ENCODE data around the gene MYORG.
"Not testable (repeated sequence)": the region's sequence is repeated elsewhere in the genome, so short reads cannot be mapped to it uniquely, and the experiment has no call there.

The MYORG gene

DNA sequence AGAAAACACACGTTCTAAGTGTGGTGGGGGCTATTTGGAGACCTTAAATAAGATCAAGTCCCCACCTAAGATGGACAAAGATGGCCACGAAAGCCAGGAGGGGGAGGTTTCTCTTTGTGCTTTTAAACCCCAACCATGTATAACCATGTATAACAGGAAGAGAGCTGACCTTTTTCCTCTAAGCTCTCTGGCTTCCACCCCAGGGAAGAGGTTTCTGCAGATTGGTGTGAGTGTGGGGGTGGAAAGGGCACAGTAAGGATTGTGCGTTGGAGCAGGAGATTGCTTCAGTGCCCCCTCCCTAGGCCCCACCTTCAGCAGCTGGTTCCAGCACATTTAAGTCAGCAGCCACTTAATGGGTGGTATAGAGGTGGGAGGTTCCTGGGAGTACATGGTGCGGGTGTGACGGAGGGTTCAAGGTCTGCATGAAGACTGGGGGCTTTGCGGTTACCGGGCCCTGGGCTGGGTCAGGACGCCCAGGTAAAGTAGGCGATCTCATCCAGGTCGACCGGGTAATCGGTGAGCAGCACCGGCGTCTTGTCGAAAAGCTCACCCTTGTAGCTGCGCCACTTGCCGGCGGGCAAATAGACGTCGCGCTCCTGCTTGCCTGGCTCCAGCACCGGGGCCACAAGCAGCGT is 6.2 kb downstream of the MYORG start:
- in situ Hi-C loops (cut with MboI; ENCODE audit: low sequenced_read_pairs) = no loop called here

DNA sequence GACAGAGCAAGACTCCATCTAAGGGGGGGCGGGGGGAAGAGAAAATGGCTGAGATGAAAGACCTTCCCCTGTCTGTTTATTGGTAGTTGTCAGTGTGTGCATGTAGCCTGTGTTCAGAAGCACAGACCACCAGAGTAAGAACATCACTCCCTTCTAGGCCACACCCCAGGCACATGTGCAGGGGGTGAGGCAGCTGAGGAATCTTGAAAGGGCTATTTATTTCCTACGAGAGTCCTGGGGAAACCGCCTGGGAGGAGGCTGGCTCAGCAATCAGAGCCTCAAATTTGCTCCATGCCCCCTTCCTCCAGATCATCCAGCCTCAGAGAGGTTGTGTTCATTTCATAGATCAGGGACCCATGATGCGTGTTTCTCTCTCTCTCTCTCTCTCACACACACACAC is 7.1 kb downstream of the MYORG start:
- in situ Hi-C loops (cut with MboI; ENCODE audit: low sequenced_read_pairs) = no loop called here

DNA sequence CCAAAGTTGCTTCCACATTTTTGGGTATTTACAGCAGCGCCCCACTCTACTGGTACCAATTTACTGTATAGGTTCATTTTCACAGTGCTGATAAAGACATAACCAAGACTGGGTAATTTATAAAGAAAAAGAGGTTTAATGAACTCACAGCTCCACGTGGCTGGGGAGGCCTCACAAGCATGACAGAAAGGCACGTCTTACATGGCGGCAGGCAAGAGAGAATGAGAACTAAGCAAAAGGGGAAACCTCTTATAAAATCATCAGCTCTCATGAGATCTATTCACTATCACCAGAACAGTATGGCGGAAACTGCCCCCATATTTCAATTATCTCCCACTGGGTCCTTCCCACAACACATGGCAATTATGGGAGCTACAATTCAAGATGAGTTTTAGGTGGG is 7.9 kb downstream of the MYORG start:
- in situ Hi-C loops (cut with MboI; ENCODE audit: low sequenced_read_pairs) = not testable (repeated sequence)

DNA sequence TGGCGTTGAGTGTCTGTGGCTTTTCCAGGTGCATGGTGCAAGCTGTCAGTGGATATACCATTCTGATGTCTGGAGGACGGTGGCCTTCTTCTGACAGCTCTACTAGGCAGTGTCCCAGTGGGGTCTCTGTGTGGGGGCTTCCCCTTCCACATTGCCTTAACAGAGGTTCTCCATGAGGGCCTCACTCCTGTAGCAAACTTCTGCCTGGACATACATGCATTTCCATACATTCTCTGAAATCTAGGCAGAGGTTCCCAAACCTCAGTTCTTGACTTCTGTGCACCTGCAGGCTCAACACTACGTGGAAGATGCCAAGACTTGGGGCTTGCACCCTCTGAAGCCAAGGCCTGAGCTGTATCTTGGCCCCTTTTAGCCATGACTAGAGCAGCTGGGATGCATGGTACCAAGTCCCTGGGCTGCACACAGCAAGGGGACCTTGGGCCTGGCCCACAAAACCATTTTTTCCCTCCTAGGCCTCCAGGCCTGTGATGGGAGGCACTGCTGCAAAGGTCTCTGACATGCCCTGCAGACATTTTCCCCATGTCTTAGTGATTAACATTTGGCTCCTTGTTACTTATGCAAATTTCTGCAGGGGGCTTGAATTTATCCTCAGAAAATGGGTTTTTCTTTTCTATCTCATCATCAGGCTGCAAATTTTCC is 8.8 kb downstream of the MYORG start:
- in situ Hi-C loops (cut with MboI; ENCODE audit: low sequenced_read_pairs) = not testable (repeated sequence)

DNA sequence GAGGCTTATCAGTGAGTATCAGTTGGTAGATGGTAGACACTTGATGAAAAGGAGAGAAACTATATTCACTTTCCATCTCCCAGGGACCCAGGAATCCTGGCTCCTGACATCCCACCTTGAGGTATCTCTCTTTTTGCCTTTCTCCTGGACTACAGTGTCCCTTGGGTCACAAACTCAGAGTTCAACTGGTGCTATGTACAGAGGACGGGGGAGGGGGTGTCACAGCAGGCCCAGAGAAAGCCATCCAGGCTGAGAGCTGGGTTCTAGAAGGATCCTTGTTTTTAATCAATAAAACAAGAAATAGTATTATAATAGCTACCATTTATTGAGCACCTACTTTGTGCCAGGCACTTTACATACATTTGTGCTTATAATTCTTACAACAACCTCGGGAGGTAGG is 10.3 kb downstream of the MYORG start:
- in situ Hi-C loops (cut with MboI; ENCODE audit: low sequenced_read_pairs) = no loop called here

DNA sequence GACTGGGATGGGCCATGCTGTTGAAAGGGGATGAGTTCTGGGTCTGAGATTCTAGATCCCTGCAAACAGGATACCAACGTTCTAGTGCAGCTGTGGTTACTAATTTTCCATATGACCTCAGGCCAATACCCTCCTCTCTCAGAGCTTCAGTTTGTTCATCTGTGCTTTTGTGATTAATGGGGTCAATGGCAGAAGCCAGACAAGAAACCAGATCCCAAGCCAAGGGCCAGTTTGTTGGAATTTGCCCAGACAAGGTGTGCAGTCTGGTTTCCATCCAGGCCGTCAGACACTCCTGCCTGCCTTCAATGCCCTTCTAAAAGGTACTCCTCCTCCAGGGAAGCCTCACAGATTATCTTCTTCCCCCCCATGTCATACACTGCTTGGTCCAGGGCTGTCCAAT is 11.4 kb downstream of the MYORG start:
- in situ Hi-C loops (cut with MboI; ENCODE audit: low sequenced_read_pairs) = no loop called here

DNA sequence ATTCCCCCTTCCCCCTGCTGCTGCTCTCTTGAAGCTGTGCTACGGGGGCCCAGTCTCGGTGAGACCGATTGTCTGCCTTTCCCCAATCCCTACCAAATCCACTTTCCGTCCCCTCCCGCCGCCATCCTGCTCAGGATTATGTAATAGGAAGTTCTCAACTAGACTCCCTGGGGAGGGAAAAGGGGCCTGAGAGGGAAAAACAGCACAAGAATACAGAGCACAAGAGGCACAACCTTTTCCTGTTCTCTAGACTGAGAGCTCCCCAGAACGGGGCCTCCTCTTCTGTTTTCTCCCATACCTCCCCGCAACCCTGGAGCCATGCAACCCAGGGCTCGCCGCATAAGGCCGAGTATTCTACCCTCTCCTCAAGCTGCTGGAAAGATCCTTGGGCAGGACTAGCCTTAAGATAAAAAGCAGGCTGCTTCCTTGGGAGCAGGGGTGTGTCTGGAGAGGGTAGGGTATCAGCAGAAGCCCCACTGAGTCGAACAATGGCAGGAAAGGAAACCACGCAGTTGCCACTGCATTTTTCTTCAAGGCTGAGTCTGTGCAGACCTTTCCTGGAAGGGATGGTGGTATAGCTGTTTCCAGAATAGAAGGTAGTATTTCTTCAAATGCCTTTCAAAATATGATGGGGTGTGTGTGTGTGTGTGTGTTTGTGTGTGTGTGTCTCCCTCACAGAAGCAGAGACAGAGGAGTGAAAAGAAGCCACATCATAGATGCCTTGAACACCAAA is 12.9 kb downstream of the MYORG start:
- in situ Hi-C loops (cut with MboI; ENCODE audit: low sequenced_read_pairs) = no loop called here

DNA sequence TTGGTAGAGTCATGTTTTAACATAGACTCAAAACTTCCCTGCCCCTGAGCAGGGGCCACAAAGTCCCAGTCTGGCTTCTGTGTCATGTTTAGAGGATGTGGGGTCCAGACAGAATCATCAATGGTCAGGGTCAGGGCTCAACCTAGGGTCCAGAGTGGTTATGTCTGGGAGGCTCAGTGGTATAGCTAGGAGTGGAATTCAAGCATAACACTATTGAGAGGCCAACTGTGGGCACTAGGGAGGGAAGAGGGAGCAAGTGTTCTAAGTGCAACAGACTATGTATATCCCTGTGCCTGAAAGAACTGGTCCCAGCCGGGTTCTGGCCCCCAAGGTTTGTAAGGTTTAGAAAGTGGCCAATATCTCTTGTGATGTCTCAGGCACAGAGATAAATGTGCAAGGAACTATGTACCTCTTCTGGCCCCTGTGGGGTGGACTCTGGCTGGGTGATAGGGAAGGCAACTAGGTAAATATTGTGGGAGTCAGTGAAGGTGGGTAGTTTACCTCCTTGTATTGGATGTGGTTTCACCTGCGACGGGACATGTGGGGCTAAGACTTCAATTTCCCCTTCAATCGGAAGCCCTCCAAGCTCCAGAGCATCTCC is 14.0 kb downstream of the MYORG start:
- in situ Hi-C loops (cut with MboI; ENCODE audit: low sequenced_read_pairs) = no loop called here

DNA sequence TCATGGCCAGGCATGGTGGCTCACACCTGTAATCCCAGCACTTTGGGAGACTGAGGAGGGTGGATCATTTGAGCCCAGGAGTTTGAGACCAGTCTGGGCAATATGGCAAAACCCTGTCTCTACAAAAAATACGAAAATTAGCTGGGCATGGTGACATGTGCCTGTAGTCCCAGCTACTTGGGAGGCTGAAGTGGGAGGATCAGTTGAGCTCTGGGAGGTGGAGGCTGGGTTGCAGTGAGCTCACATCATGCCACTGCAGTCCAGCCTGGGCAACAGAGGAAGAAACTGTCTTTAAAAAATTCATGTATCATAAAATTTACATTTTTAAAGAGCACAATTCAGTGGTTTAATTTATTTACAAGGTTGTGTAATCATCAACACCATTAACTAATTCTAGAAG is 23.7 kb downstream of the MYORG start:
- in situ Hi-C loops (cut with MboI; ENCODE audit: low sequenced_read_pairs) = not testable (repeated sequence)

DNA sequence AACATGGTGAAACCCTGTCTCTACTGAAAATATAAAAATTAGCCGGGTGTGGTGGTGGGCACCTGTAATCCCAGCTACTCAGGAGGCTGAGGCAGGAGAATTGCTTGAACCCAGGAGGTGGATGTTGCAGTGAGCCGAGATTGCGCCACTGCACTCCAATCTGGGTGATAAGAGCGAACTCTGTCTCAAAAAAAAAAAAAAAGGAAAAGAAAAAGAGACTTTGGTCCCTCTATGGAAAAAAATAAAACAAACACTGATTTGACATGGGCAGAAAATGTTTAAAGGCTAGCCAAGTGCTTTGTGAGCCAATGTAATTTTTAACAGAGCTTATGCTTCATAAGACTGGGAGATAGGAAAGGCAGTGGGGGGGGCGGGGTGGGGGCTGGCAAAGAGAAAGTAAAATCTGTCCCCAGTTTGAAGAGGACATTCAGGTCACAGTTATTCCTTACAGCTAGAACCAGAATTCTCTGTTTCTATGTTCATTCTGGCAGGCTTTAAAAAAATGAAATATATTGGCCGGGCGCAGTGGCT is 24.5 kb downstream of the MYORG start:
- in situ Hi-C loops (cut with MboI; ENCODE audit: low sequenced_read_pairs) = not testable (repeated sequence)

DNA sequence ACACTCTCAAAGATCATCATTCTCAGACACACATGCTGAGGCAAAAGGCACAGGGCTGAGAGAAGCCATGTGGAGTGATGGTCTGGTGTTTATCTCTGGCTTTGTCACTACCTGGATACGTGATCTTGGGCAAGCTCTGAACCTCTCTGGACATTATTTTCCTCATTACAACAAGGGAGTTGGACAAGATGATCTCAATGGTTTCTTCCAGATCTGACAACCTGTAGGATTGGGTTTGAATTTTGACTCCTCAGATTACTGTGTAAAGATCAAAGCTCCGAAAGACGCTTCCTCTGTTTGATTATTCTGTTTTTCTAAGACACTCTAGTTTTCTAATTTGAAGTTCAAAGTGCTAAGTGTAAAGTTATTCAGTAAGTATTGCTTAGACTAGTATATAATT is 27.4 kb downstream of the MYORG start:
- in situ Hi-C loops (cut with MboI; ENCODE audit: low sequenced_read_pairs) = no loop called here

DNA sequence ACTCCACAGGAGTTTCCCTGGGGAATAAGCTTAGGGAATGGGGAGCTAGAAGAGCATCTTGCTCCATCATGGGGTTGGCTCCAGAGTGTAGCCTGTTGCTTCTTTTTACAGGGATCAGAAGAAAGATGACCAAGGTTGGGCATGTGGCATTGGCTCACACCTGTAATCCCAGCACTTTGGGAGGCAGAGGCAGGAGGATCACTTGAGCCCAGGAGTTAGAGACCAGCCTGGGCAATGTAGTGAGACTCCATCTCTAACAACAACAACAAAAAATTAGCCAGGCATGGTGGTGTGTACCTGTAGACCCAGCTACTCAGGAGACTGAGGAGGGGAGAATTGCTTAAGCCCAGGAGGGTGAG is 28.9 kb downstream of the MYORG start:
- in situ Hi-C loops (cut with MboI; ENCODE audit: low sequenced_read_pairs) = no loop called here

DNA sequence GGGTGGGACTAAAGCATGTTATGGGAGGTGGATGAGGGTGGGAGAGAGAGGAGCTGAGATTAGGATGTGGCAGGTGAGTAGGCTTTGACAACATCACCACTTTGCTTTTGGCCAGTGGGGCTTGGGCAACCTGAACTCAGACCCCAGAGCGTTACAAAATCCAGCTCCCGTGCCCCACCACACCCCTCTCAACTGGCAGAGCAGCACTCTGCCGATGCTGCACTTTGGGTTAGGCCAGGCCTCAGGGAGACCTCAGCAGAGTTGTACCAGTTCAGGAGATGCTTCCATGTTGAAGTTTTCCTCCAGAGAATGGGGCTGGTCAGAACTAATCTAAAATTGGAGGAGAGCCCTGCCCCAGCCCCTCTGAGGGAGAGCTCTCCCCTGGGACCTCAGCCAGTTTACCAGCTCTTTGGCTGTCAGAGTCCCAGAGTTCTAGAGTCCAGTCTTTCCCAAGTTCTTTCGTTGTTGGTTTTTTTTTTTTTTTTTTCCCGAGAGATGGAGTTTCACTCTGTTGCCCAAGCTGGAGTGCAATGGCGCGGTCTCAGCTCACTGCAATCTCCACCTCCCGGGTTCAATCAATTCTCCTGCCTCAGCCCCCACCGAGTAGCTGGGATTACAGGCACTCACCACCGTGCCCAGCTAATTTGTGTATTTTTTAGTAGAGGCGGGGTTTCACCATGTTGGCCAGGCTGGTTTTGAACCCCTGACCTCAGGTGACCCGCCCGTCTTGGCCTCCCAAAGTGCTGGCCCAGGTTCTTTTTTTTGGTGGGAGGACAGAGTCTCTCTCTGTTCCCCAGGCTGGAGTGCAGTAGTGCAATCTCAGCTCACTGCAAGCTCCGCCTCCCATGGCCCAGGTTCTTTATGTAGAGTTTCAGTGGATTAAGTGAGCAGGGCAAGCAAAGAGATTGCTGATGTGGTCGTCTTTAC is 29.6 kb downstream of the MYORG start:
- in situ Hi-C loops (cut with MboI; ENCODE audit: low sequenced_read_pairs) = no loop called here

DNA sequence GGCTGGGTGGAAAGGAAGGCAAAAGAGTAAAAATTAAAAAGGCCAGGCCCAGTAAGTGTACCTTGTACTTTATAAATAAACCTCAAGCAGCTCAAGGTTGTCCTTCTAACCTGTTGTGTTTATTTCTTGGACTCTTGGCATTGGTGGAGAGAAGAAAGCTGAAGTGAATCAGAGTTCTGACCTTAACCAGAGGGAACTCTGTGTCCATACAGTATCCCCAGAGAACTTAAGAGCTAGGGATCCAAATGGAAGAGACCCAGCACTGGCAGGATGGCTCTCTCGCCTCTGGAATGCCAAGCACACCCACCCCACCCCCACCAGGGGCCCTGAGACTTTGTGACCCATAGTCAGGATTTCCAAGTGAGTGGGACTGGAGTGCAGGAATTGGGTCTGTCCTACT is 33.1 kb downstream of the MYORG start:
- in situ Hi-C loops (cut with MboI; ENCODE audit: low sequenced_read_pairs) = no loop called here

DNA sequence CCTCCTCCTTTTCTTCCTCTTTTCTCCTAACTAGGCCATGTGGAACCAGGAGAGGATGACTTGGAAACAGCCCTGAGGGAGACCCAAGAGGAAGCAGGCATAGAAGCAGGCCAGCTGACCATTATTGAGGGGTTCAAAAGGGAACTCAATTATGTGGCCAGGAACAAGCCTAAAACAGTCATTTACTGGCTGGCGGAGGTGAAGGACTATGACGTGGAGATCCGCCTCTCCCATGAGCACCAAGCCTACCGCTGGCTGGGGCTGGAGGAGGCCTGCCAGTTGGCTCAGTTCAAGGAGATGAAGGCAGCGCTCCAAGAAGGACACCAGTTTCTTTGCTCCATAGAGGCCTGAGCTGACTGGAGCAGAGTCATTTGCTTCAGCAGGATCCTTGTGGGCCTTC is 33.6 kb downstream of the MYORG start:
- in situ Hi-C loops (cut with MboI; ENCODE audit: low sequenced_read_pairs) = no loop called here

DNA sequence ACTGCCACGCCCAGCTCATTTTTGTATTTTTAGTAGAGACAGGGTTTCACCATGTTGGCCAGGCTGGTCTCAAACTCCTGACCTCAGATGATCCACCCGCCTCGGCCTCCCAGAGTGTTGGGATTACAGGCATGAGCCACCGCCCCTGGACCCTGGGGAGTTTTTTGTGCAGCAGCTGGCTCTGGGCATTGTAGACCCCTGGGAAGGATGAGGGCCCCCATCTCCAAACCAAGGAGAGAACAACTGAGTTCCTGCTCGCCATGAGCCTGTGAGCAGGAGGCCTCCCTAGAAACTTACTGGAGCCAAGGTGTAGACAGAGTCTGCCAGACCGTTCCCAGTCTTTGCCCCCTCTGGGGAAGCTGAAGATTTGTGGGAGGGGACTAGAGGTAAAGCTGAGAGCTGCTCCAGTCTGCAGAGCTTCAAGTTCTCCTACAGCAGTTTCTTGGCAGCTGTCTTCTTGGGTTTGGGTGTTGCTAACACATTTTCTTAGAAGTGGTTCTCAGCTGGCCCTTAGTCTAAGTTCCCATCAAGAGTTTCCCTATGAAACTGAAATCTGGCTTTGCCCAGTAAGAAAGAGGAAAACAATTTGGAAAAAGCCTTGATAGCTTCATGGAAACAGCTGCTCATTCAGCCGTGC is 34.9 kb downstream of the MYORG start:
- in situ Hi-C loops (cut with MboI; ENCODE audit: low sequenced_read_pairs) = no loop called here

DNA sequence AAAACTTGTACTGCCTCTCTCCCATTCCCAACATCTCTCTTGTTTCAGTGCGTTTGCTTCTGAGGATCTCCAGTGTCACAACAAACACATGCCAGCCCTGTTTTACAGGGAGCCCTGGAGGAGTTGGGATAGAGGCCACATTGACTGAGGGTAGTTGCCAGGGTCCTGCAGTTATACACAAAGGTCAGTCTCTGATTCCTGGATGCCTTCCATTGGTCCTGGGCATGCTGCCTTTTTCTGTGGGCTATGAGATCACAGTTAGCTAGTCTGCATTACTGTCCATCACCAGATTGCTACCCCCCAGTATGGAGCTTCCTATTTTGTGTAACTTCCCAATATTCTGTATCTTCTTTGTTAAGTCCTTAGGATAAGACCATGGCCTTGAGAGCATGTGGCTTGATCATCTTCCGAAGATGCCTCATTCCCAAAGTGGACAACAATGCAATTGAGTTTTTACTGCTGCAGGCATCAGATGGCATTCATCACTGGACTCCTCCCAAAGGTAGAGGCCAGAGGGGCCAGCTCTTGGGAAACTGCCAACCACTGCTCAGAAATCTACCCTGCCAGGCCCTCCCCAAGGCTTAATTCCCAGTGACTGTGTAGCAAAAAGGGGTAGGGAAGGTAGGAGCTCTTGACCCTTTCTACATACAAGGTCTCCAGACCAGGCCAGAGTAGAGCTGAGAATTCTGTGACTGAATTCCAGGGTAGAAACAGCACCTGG is 37.9 kb downstream of the MYORG start:
- in situ Hi-C loops (cut with MboI; ENCODE audit: low sequenced_read_pairs) = no loop called here

DNA sequence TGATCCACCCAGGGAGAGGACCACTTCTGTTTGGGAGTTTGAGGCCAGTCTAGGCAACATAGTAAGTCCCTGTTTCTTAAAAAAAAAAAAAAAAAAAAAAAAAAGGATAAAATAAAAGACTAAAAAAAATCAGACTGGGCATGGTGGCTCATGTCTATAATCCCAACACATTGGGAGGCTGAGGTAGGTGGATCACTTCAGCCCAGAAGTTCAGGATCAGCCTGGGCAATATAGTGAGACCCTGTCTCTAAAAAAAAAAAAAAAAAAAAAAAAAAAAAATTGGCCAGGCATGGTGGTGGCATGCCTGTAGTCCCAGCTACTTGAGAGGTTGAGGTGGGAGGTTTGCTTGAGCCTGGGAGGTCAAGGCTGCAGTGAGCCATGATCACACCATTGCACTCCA is 38.6 kb downstream of the MYORG start:
- in situ Hi-C loops (cut with MboI; ENCODE audit: low sequenced_read_pairs) = not testable (repeated sequence)

DNA sequence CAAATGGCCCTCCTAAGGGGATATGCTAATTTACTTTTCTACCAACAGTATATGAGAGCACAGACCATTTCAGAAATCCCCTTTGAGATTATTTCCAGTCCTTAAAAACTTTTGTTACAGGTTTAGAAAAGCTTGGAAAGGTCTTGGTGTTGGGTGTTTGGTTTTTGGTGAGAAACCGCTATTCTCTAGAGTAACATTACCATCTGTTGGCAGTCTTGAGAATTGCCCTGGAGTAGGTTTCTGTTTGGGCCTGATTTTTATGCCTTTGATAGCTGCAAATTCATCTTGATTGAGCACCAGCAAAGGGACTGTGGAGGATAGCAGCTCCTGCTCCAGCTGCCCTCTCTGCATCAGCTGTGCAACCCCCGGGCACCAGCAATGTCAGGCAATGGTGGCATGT is 39.3 kb downstream of the MYORG start:
- in situ Hi-C loops (cut with MboI; ENCODE audit: low sequenced_read_pairs) = no loop called here

DNA sequence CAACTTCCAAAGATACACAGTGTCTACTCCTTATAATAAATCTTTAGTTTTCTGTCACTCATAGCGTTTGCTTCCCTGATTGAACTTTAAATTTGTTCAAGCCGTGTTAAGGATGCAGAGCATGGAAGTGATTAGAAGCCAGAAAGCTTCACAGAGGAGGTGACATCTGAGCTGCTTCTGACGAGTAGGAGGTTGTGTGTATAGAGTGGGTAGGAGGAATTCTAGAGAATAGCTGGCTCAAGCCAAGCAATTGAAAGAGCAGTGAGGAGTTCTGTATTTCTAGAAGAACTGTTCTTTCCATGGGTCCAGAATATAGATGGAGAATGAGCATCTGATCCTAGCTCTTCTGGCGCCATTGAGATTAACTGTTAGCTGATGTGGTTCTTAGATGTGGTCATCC is 41.3 kb downstream of the MYORG start:
- in situ Hi-C loops (cut with MboI; ENCODE audit: low sequenced_read_pairs) = no loop called here

Measured in HL-60/S4 treated with phorbol 12-myristate 13-acetate at 8.2 ng/mL for 4 days and 3 days (cell line).